GM18870 (cell line): ENCODE data around the gene TMEM132C.

ENCODE experiments used
- ATAC-seq: cut with Tn5 transposase; IDR thresholded peaks from one replicate; pipeline ENCODE4 v1.9.1; 2021; ENCODE audit warnings: moderate library complexity; ENCODE audit not compliant: unreplicated experiment

TMEM132C gene

DNA sequence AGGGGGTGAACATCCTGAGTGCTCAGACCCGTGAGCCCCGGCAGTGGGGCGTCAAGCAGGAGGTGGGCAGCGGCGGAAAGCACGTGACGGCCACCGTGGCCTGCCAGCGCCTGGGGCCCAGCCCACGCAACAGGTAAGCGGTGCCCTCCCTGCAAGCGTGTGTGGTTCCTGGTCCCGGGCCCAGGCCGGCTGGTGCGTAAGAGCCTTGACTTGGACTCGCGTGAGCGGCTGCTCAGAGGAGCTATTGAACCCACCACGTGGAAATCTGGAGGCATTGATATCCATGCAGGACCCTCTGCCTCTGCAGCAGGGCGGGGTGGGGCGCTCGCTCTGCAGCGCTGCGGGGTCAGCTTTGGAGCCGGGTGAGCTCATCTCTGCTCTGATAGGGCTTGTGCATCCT lies 277.0 kb downstream of the TMEM132C start:
- ATAC-seq = no peak

DNA sequence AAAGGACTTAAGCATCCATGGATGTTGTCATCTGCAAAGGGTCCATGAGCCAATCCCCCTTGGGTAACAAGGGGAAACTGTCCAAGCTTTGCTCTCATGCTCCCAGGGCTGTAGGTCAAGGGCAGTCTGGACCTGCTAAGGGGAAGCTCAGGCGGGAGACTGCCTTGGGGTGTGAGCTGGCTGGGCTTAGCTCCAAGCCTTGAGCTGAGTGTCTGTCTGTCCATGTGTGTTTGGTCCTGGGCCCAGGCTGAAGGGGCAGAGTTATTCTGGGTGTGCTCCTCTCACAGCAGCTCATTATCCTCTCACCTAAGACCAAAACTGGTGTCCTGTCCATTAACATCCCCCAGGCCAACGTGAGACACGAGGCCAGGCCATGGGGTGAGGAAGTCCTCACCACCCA lies 282.0 kb downstream of the TMEM132C start:
- no peak for ATAC-seq

DNA sequence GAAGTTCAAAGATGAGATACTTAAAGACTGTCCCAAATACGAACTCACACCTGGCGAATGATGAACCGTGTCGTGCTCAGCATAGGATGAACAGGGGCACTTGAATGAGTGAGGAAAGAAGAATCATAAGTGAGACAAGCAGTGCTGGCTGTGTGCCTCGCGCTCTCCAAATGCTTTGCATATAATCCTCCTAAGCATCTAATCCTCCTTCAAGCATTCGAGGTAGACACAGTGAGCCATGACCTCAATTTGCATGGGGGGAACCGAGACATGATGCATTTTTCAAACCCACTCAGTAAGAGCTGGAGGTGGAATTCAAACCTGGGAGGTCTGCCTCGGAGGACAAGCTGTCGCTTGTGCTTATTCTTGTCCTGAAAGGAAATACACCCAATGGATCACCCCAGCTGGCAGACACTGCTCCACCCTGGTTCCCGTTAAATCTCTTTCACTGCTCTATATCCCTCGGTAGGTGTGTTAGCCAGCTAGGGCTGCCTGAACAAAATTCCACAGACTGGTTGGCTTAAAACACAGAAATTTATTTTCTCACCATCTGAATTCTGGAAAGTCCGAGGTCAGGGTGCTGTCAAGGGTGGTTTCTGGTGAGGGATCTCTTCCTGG lies 282.7 kb downstream of the TMEM132C start:
- ATAC-seq = no peak

DNA sequence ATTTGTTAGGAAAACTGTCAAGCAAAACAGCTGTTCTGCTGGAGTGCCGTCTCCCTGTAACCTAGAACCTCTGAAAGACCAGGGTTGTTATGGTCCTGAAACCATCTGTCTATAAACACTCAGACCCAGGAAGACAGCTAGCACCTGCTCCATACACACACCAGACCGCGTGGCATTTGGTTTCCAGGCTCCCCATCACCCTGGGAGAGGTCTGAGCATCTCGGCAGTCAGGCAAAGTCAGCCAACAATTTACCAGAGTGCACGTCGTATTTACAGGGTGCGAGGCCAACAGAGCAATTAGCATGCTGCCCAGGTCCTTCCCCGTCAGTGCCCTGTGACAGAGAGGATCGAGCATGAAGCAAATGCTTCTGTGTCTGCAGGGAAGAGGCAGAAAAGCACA lies 284.3 kb downstream of the TMEM132C start:
- no peak for ATAC-seq

DNA sequence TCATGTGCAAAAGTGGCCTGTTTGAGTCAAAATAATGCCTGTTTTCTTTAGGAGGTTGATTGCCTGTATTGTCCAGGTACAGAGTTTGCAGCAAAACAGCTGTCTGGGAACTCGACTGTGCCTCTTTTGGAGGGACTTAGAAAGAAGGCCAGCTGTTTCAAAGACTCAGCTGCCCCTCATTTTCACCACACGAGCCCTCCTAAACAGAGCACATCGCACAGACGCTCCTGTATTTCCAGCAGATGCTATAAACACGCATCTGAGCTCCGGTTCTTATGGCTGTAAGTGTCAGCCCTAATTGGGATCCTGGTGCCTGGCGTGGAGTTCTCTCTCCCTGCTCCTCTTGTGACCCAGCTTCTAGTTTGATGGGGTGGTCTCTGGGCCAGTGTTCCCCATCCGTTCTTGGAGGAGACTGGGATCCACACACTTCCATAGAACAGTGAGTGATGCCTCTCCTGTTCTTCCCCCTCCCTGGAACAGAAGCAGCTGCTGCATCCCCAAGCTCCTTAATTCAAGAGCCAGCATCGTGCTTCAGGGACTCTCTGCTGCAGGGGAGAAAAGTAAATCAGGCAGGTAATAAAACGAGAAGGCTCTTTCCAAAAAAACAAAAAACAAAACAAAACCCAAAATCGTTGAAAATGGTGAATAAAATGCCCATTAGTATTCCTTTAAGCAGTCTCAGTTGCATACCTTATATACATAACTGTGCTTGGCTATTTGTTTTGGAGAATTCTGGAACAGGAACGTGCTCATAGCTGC lies 287.8 kb downstream of the TMEM132C start:
- no peak for ATAC-seq

DNA sequence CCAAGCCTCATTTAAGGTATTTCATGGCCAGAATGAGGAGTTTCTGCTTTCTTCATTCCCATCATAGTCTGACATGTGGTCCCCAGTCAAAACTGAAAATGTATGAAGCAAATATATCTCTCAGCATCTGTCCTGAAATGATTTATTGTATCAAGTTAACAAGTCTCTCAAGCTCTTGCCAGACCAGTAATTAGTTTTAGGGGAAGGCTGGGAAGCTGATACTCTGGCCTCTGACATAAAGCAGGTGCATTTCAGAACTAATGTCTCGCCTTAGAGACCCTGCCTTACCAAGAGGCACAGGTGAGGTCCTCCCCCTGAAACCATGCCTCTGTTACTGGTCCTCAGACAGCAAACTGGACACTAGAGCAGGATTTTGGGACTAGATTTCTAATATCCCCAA lies 290.3 kb downstream of the TMEM132C start:
- ATAC-seq = no peak

DNA sequence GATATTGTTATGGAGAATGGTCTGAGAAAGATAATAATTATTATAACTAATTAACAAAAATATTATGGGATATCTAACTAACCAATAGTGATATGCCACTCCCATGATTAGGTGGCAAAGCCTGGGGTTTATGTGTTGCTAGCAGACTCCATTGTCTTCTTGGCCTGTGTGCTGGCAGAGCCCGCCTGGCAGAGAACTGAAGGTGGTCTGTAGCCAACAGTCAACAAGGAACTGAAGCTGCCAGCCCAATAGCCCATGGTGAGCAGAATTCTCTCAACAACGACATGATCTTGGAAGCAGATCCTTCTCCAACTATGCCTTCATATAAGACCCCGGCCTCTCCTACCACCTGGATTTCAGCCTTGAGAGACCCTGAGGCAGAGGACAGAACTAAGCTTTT lies 298.0 kb downstream of the TMEM132C start:
- no peak for ATAC-seq

DNA sequence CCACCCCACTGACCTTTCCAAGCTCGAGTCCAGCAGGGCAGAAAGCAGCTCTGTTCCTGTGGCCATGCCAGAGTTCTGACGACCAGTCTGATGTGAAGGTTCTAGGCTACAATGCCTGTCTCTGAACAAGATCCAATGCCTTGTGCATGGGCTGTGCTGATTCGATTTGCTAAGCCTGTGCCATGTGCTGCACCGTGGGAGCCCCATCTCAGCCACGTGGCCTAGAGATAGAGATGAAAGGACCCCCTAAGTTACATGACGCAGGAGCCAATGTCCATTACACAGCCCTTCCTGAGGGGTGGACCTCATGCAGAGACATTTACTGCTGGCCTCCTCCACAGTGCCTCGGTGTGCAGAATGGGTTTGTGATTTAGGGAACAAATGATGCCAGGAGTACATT lies 300.8 kb downstream of the TMEM132C start:
- no peak for ATAC-seq

DNA sequence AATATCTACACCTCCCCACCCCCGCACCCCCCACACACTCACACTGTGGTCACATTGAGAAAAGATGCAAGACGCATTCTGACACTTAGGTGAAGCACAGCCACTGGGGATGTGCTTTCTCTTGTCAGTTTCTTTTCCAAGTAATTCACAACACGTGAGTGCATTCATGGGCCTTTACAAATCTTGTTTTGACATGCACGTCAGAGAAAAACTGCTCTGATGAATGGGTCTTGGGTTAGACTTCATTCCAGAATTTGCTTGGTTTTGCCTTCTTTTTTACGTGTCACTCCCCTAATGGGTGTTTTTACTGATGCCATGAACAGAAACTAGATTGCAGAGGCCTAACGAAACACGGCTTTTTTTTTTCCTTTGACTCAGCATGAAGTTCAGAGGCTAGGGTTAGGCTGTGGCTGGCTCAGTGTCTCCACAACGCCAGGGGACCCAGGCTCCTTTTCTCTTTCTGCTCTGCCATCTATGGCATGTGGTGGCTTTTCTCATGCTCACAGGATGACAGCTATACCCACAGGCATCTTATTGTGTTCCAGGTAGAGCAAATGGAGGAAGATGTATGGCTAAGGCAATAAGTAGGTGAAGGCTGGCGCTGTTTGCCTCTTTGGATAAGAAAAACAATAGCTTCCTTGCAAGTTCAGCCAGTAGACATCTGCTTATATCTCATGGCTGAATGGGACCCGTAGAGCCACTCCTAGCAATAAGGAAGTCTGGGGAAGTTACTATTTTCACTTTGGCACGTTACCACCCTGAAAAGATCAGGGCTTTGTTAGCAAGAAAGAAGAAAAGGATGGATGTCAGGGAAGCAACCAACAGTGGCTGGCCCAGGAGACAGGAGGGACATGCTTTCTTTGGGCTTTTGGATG lies 303.5 kb downstream of the TMEM132C start:
- ATAC-seq = peak; percentile 86

DNA sequence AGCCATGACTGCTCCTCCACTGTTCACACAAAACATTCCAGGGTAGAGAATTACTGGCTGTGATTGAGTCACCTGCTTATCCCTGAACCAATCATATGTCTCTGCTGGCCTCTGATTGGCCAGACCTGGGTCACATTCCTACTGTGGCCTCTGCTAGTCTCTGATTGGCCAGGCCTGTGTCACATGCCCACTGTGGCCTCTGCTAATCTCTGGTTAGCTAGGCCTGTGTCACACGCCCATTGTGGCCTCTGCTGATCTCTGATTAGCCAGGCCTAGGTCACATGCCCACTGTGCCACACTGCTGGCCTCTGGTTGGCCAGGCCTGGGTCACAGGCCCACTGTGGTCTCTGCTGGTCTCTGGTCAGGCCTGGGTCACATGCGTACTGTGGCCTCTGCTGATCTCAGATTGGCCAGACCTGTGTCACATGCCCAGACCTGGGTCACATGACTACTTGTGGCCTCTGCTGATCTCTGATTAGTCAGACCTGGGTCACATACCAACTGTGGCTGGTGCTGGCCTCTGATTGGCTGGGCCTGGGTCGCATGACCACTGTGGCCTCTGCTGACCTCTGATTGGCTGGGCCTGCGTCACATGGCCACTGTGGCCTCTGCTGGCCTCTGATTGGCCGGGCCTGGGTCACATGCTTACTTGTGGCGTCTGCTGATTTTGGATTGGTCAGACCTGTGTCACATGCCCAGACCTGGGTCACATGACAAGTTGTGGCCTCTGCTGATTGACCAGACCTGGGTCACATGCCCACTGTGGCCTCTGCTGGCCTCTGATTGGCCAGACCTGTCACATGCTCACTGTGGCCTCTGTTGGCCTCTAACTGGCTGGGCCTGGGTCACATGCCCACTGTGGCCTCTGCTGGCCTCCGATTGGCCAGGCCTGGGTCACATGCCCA lies 305.2 kb downstream of the TMEM132C start:
- ATAC-seq = no peak

DNA sequence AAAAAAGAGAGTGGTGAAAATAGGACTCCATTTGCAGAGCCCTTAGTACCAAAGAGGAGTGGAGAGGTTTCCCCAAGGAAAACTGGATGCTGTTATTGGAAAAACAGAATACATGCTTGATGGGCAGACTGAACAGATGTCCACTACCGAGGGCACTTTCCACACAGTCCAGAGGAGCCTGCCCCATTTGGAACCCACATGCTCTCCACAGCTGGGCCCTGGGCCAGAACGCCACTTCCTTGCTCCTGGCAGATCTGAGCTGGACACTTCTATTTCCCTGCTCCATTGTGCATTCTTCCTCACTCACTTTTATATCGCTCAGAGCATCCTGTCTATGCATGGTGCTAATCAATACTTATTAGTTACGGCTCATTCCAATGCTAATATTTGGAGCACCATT lies 306.9 kb downstream of the TMEM132C start:
- ATAC-seq = no peak

DNA sequence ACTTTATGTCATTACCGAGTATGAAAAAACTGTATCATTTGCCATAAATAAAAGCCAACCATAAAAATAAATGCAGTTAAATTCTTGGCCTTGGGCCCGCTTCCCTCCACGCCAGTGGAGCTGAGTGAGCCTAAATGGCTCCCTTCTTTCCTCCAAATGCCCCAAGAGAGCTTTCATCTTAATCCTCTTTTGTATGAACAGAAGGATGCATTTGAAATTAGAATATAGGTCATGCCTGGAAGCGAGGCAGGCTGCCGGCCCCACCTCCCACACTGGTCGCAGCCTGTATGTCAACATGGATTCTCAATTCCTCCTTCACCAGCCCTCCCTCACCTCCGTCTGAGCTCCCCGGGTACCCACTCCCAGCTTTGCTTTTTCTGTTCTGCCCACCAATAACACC lies 311.1 kb downstream of the TMEM132C start:
- ATAC-seq = no peak

DNA sequence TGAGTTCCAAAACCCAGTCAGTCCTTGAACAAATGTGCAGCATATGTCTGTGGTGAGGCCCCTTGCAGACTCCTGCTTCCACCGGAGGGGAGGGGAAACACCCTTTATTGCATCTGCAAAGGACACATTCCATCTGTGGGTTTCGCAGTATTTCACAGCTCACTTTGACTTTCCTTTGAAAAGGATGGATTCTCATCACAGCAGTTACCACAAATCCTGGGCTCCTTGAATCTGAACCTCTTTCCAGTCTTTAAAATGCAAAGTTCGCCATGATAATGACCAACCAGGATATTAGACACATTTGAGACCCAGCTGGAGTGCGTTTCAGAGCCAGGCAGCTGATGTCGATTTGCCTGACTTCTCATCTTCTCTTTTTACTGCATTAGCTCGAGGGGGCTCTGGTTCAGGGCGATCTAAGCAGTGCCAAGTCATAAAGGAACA lies 314.4 kb downstream of the TMEM132C start:
- ATAC-seq = no peak

DNA sequence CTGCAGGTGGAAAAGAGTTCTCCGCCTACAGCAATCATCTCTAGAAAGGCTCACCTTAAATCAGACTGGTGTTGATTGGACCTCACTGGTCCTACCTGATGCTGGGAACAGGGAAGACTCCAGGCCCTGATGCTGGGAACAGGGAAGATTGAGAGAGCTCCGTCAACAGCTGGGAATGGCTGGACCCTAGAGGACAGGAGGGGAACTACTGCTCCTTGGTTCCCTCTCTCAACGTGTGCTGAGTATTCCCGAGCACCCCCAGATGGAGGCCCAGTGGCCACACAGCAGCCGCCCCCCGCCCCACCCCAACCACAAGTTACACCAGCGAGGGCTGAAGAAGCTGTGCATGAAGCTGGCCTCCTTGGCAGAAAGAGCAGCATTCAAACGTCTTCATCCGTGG lies 316.5 kb downstream of the TMEM132C start:
- ATAC-seq = no peak

DNA sequence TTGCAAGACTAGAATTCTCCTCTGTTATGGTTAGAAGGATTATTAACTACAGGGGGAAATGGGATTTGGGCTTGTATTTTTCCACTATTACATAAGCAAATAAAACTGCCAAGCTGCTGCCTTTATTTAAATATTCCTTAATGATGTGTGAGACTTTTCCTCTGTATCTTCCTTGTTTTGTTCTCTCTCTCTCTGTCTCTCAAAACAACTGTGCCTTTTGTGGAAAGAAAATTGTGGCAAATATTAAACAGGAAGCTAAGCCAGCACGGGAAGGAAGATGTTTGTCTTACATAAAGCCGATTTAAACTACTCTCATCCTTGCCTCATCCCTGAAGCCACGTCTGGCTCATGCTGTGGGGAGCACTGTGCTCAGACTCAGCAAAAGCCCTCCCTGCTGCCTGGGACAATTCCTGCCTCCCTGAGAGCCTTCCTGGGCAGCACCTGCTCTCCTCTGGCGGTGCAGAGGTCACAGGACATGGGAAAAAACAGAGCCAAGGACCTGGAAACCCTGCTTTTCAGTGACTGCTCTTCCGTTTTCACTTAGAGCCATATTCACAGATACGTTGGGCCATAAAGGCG lies 319.6 kb downstream of the TMEM132C start:
- ATAC-seq = no peak

DNA sequence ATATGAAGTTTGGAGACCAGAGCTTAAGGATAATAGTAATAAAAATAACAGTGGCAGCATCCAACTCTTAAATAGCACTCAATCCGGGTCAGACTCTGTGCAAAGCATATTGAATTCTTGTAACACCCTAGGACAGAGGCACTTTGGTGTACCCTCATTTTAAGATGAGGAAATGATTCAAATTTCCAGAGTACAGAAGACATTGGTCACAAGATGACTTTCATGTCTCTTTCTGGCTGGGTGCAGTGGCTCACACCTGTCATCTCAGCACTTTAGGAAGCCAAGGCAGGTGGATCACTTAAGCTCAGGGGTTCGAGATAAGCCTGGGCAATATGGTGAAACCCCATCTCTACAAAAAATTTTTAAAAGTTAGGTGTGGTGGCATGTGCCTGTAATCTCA lies 320.9 kb downstream of the TMEM132C start:
- no peak for ATAC-seq

DNA sequence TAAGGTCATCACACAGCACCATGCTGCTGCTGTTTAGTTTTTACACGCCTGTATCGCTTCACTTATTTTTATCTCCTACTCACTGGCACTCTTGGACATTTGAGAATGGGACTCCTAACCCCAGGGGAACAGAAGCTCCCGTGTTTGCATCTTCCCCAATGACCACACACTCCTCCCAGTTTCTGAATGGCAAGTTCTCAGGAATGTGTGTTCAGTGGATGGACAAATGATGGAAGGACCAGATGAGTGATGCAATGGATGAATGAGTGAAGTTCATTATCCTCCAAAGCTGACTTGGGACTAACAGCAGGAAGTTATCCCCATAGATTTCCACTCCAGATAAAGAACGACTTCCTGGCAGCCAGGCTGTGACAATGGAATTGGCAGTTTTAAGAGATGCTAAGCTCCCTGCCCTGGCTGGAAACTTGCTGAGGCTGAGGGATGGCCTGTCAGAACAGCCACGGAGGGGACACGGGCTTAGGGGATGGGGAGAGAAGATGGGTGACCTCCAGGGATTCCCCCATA lies 325.3 kb downstream of the TMEM132C start:
- no peak for ATAC-seq

DNA sequence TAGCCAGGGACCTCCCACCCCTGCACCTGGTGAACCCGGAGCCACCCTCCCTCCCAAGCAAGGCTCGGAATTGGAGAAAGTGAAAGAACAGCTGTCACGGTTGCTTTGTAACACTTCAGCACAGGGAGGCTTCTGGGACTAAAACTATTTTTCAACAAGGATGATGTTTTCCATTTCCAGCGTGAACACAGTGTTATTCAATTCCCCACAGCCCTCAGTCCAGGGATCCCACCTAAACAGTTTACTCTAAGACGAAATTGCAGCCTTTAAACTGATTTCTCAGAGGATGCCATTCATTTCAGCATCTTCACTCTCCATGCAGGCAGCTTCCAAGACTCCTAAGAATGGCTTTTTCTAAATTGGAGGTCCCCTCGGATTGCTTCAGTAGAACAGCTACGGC lies 327.6 kb downstream of the TMEM132C start:
- no peak for ATAC-seq

DNA sequence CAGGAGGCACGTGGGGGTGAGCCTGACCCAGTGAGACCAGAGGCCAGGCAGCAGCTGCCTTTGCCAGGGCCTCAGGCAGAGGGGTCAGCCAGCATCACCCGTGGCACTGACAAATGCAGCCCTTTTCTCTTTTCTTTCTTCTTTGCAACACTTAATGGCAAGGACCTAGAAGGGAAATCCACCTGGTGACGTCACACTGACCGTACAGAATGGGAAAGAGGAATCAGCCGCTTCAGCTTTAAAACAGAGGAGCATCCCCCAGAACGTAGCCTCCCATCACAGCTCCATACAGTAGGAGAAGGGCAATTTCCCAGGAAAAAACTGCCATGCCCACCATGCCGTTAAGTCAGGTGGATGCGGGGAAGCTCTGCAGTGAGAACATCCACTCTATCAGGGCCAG lies 328.6 kb downstream of the TMEM132C start:
- ATAC-seq = no peak

DNA sequence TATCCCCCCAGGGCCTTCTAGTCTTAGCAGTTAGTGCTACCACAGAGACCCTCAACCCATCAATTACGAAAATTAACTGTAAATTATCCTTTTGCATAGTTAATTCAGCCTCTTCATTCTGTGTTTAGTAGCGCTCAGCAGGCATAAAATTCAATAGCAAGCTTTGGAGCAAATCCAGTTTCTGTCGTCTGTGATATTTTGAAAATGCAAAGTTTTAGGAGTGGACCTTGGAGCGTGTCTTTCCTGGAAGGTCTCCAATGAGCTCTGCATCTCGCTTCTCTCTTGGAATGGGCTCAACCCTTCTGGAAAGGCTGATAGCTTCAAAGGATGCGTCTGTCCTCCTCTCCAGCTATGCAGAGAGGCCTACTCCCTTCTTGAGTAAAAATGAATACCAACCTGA lies 333.9 kb downstream of the TMEM132C start:
- no peak for ATAC-seq
